ENCODE measurements around the gene ZNF267.

DNA sequence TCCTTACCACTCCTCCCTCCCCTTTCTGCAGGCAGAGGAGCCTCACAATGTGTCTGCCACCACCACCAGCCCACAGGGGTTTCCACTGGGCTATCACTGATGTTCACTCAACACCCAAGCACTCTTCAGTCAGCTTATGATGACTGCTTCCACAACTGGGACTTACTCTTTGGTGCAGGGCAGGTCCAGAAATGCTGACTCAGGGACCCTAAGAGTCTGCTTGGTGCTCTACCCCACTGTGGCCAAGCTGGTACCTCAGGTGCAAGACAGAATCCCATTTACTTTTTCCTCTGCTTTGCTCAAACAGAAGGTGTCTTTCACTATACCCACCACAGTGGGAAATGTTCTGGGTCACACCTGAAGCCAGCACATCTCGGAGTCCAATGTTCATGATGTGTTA is 40.1 kb downstream of the ZNF267 start:
- TF ChIP-seq, protein P1, sequence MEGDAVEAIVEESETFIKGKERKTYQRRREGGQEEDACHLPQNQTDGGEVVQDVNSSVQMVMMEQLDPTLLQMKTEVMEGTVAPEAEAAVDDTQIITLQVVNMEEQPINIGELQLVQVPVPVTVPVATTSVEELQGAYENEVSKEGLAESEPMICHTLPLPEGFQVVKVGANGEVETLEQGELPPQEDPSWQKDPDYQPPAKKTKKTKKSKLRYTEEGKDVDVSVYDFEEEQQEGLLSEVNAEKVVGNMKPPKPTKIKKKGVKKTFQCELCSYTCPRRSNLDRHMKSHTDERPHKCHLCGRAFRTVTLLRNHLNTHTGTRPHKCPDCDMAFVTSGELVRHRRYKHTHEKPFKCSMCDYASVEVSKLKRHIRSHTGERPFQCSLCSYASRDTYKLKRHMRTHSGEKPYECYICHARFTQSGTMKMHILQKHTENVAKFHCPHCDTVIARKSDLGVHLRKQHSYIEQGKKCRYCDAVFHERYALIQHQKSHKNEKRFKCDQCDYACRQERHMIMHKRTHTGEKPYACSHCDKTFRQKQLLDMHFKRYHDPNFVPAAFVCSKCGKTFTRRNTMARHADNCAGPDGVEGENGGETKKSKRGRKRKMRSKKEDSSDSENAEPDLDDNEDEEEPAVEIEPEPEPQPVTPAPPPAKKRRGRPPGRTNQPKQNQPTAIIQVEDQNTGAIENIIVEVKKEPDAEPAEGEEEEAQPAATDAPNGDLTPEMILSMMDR (IDR thresholded peaks at IDR 0.05), result no peak
- no peak for TF ChIP-seq POLR2A (IDR thresholded peaks at IDR 0.05)

Measured in thyroid gland (tissue), 4 donors.